Measurements from ENCODE around the gene RHOF.

- TF ChIP-seq TBP (CRISPR knock-in tag; IDR thresholded peaks at IDR 0.05) (no peak), ZNF644 (CRISPR knock-in tag; IDR thresholded peaks at IDR 0.05; ENCODE audit: low read depth) (no peak), FOXK2 (IDR thresholded peaks at IDR 0.05) (no peak), ZNF33A (CRISPR knock-in tag; IDR thresholded peaks at IDR 0.05; ENCODE audit: borderline replicate concordance) (no peak), POLR2AphosphoS5 (IDR thresholded peaks at IDR 0.05; ENCODE audit: low read depth, low read length) (no peak), YY1 (IDR thresholded peaks at IDR 0.05; ENCODE audit: insufficient read depth, insufficient replicate concordance, low read depth, low read length) (no peak), ZNF619 (CRISPR knock-in tag; IDR thresholded peaks at IDR 0.05) (no peak), ZNF780A (CRISPR knock-in tag; IDR thresholded peaks at IDR 0.05) (no peak)
Observed at GRCh38 chr12:121837680-121838079, 44.2 kb upstream of the RHOF start.

Measured in HepG2 (cell line).